Measurements from ENCODE around the gene F5. TPM values are rescaled to one million over a fixed set of nuclear protein-coding genes. Genes with fewer than 3 reads are reported as not detected.

The F5 gene
- total RNA-seq, 2 experiments from 2014 or later = 20.7 to 23.3 TPM

DNA sequence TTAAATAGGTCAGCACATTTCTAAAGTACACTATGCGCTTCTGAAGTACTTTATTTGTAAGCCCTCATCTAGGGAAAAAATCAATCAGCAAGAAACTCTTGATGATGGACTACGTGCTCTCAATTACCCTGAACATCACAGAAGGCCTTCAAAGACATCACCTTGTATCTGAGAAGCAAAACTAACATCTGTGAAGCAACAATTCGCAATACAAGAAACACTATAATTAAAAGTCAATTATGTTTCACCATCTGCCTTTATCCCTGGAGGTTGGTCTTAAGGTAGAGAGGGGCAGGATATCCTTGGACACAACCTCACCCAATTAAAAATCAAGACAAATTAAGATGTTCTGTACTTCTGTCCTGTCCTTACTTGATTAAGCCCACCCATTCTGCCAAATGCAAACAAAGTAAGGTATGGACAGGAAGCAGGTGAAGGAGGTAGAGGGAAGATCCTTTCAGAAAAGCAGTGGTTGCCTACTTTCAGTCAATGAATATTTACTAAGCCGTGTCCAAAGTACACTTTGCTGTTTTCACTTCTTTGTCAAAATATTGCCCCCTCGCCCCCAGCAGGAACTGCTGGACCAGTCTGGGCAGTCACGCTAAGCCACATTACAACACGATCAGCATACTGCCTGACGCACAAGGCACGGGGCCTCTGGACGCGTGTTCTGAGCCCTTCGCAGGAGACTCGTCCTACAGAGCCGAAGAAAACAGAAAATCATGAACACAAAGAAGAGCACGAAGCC is 101.4 kb downstream of the F5 start:
- ATAC-seq = no peak
- Mint-ChIP-seq H3K36me3 (ENCODE audit: low read depth) (peaks cover 5% of the 10 kb centered on the region), H3K27ac (peak overlapping the region; percentile 79), H3K4me3 (peak overlapping the region; percentile 87), H3K9me3 (no peaks in the 10 kb centered on the region), H3K27me3 (no peaks in the 10 kb centered on the region), H3K4me1 (ENCODE audit: low read depth) (peaks cover 56% of the 10 kb centered on the region)
- peak; percentile 60 for DNase-seq
- intact Hi-C loops (cut with micrococcal nuclease) = loop anchor here (5.0 to 10.0 kb wide), 4 partner anchors 102 to 227 kb away; partner anchors contain the start of genes BLZF1, F5, NME7 and SELL
- TF ChIP-seq, protein P1, sequence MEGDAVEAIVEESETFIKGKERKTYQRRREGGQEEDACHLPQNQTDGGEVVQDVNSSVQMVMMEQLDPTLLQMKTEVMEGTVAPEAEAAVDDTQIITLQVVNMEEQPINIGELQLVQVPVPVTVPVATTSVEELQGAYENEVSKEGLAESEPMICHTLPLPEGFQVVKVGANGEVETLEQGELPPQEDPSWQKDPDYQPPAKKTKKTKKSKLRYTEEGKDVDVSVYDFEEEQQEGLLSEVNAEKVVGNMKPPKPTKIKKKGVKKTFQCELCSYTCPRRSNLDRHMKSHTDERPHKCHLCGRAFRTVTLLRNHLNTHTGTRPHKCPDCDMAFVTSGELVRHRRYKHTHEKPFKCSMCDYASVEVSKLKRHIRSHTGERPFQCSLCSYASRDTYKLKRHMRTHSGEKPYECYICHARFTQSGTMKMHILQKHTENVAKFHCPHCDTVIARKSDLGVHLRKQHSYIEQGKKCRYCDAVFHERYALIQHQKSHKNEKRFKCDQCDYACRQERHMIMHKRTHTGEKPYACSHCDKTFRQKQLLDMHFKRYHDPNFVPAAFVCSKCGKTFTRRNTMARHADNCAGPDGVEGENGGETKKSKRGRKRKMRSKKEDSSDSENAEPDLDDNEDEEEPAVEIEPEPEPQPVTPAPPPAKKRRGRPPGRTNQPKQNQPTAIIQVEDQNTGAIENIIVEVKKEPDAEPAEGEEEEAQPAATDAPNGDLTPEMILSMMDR (IDR thresholded peaks at IDR 0.05) = no peak
- CTCF ChIA-PET = no interaction called here
- POLR2A ChIA-PET = no interaction called here

DNA sequence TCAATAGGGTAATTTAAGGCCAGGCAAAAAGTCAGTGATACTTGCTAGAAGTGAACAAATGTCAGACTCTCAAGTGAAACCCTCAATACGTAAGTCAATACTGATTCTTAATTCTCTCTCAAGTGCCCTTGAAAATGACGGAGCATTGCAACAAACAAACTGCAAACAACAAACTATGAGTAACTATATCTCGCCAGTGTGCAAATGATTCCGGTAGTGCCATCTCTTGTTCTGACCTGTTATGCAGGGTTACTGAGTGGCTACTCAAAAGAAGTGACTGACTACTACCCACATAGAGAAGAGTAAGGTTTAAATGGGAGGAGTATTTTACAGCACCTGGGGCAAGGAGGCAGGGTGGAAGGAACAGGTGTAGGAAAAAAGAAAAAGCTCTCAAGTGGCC is 102.2 kb downstream of the F5 start:
- H3K4me3 Mint-ChIP-seq = peak overlapping the region; percentile 87
- no peaks in the 10 kb centered on the region for H3K27me3 Mint-ChIP-seq
- H3K27ac Mint-ChIP-seq = no peak overlapping the region
- intact Hi-C loops (cut with micrococcal nuclease) = loop anchor here (10.0 kb wide), 1 partner anchor 211 kb away; no protein-coding TSS in a partner anchor
- H3K36me3 Mint-ChIP-seq (ENCODE audit: low read depth) = peaks cover 5% of the 10 kb centered on the region
- H3K4me1 Mint-ChIP-seq (ENCODE audit: low read depth) = peaks cover 51% of the 10 kb centered on the region
- no peaks in the 10 kb centered on the region for H3K9me3 Mint-ChIP-seq
- CTCF ChIA-PET = no interaction called here
- DNase-seq (no peak), ATAC-seq (no peak)
- POLR2A ChIA-PET = interaction anchor here (1.5 kb wide), 1 partner anchor 12 kb away, joined by 3 read pairs; no protein-coding TSS in a partner anchor
- TF ChIP-seq, protein P1 (IDR thresholded peaks at IDR 0.05) = no peak

DNA sequence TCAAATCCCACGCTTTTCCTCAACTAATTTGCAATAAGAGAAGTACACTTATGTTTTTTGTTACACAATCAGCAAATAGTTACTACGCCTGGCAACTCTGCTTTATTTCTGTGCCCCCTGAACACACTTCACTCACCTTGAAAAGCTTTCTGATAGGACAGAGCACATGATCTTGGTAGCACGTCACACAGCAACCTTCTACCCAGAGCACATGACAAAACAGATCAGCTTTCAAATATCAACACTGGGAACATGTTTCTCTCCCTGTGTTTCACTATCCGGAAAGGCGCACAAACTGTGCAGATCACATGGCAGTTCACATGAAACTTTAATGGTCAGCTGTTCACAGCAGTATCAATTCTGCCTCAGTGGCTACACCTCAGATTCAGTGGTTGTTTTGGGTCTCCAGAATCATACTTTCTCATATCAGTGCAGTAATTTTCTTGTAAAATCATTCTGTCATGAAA is 102.7 kb downstream of the F5 start:
- Mint-ChIP-seq H3K36me3 (ENCODE audit: low read depth) (peaks cover 5% of the 10 kb centered on the region), H3K4me3 (peak overlapping the region; percentile 87), H3K27me3 (no peaks in the 10 kb centered on the region), H3K27ac (no peak overlapping the region), H3K4me1 (ENCODE audit: low read depth) (peaks cover 47% of the 10 kb centered on the region), H3K9me3 (no peaks in the 10 kb centered on the region)
- DNase-seq (no peak), ATAC-seq (no peak)
- ChIA-PET POLR2A (interaction anchor here (1.5 kb wide), 1 partner anchor 11 kb away, joined by 3 read pairs; no protein-coding TSS in a partner anchor), CTCF (interaction anchor here (1.4 kb wide), 1 partner anchor 43 kb away, joined by 5 read pairs; no protein-coding TSS in a partner anchor)
- intact Hi-C loops (cut with micrococcal nuclease) = loop anchor here (10.0 kb wide), 1 partner anchor 211 kb away; no protein-coding TSS in a partner anchor
- TF ChIP-seq, protein P1 (IDR thresholded peaks at IDR 0.05) = no peak

DNA sequence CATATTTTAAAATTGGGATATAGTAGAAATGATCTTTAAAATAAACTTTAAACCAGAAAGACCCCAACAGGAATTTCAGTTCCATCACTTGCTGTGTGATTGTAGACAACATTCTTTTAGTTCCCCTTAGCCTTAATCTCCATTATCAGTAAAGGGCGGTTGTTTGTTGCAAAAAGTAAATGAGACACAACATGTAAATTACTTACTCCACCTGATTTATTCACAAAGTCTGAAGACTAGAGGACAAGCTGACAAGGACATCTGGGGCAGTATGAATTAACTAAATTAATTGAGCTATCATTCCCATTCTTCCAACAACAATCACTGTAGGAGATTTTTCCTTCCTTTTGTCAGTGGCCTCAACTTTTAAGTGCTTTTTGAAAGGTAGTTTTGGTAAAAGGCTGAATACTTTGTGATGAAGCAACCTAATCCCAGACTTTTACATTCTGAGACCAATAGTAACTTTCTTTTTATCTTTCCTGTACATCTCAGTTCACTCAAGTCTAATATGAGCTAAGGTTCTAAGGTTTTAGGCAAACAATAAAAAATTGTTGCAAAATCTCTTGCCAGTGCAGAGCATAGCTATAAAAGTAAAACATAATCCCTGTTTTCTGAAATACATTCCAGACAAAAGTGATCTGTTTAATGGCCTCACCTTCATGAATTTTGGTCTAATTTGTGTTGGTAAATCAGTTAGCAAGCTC is 106.8 kb downstream of the F5 start:
- ChIA-PET CTCF (interaction anchor here (0.7 to 0.9 kb wide), 2 partner anchors 18 to 26 kb away, joined by 3 read pairs; no protein-coding TSS in a partner anchor), POLR2A (interaction anchor here (0.7 kb wide), 1 partner anchor 1537 kb away, joined by 3 read pairs; no protein-coding TSS in a partner anchor)
- intact Hi-C loops (cut with micrococcal nuclease) = loop anchor here (10.0 kb wide), 1 partner anchor 215 kb away; no protein-coding TSS in a partner anchor
- ATAC-seq = no peak
- Mint-ChIP-seq H3K4me3 (no peak overlapping the region), H3K27ac (no peak overlapping the region), H3K27me3 (no peaks in the 10 kb centered on the region), H3K4me1 (ENCODE audit: low read depth) (peaks cover 21% of the 10 kb centered on the region), H3K9me3 (no peaks in the 10 kb centered on the region), H3K36me3 (ENCODE audit: low read depth) (peaks cover 15% of the 10 kb centered on the region)
- no peak for DNase-seq
- TF ChIP-seq, protein P1 (IDR thresholded peaks at IDR 0.05) = no peak

Measured in activated CD8-positive, alpha-beta T cell treated with anti-CD3 and anti-CD28 coated beads for 36 hours (primary cell).